8988T (cell line): ENCODE results near the gene SLC16A5.
"Not testable (repeated sequence)": the region's sequence is repeated elsewhere in the genome, so short reads cannot be mapped to it uniquely, and the experiment has no call there.

ENCODE experiments used
- DNase-seq: peaks from one replicate; pipeline ENCODE4 v3.0.0; 2011

SLC16A5 gene

DNA sequence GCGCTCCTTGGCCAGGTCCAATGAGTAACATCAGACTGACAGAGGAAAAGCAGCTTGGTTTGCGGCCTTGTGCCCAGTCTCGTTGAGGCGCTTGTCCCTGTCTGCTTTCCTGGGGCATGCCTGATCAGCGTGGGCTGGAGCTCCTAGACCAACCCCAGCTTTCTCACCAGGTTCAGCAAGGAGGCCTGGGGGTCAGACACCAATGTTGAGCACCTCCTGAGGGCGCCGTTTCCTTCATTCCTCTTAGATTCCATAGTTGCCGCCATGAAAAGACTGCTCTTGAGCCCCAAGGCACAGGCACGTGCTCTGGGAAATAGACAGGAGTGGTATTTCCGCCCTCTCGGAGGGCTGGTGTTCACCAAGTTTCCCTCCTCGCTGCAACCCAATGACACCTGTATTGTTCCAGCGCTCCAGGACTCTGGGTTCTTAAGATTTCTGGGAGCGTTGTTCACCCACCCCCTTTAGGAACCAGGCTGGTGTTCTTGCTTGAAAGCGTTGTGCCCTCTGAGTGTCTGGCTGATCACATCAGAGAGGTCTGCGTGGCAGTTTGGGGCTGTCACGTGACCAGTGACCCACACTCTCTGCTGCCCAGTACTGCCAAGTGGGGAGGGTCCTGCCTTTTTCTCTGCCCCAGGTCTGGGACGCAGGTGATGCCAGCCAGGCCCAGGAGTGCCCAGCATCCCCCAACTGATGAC lies 22.7 kb upstream of the SLC16A5 start:
- DNase-seq = no peak

DNA sequence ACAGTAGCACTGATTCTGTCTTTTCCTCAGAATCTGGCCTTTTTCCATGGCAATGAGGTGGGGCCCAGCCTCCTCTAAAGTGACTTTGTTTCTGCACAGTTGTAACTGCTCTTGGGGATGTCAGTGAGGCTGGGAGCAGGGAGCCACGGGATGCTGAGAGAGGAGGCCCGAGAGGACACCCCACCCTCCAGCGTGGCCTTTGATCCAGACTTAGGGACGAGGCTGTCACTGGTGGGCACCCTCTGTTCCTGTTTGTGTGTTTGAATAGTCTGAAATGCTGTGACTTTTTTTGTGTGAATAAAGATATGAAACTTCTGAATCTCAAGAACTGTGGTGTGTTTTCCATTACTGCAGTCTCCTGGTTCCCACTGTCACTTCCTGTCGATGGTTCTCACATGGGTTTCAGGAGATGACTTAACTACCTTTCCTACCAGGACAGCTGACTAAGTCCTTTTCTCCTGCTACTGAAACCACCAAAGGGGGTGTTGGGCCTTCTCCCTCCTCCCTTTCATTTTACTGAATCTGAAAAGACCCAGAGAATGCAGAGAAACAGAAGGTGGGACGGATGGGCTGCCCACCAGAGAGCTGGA lies 22.1 kb upstream of the SLC16A5 start:
- no peak for DNase-seq

DNA sequence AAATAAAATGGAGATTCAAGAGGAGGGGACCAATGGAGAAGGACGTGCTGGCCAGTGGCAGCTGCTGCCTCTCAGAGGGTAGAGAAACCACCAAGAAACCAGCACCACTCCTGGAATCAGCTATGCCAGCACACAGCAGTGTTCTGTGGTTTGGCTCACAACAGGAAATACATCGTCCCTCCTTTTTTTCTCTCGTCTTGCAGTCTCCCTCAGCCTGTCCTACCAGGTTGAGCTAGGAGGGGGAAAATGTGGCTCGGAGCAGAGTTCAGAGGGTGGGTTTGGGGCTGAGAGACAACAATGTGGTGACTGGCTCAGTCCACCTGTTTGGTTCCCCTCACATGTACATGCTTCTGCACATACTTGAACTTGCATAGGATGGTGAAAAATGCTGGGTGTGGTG lies 19.9 kb upstream of the SLC16A5 start:
- DNase-seq = no peak

DNA sequence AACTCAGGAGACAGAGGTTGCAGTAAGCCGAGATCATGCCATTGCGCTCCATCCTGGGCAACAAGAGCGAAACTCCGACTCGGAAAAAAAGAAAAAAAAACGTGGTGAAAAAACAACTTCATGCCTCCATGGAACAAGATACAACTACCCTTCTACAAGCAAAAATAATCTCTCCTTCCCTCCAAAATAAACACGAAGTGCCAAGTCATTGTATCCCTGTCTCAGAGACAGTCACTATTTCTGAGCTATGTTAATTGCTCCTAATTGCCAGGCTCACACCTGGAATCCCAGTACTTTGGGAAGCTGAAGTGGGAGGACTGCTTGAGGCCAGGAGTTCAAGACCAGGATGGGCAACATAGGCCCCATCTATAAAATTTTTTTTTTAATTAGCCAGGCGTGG lies 19.0 kb upstream of the SLC16A5 start:
- no peak for DNase-seq

DNA sequence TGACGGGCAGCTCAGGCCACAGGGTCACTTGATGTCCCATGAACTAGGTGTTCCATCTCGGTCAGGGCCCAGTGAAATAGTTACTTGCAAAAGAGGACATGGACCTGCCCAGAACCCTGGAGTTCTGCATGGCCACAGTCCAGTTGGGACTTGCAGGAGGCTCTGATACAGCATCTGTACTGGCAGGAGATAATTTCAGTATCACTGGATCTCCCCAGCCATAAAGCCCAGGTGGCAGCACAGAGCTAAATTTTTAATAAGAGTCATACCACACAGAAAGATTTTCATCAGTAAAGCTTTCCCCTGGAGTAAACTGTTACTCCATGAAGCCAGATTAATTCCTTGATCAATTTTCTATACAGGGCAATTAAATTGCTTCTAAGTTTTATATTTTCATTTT lies 18.0 kb upstream of the SLC16A5 start:
- peak; percentile 48 for DNase-seq

DNA sequence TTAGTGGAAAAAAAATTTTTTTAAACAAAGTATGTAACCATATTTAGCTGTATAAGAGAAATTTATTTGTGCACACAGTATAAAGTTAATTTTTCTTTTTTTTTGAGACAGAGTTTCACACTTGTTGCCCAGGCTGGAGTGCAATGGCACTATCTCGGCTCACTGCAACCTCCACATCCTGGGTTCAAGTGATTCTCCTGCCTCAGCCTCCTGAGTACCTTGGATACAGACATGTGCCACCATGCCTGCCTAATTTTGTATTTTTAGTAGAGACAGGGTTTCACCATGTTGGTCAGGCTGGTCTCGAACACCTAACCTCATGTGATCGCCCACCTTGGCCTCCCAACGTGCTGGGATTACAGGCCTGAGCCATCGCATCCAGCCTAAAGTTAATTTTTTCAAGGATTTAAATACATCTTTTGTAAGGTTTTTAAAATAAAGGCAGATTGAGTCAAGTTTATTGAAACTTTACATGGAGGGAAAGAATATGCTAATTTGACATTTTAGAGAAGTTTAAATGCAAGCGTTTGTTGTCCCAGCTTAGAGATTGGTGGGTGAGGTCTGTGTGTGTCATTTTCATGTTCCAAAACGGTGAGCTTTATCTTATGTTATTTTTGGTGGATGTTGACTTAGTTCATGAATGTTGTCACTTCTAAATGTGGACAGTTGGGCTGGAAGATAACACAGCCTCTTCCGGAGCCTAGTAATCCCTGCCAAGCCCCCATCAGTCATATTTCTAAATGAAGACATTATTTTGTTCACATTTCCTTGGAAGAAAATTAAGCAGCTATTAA lies 16.1 kb upstream of the SLC16A5 start:
- DNase-seq = peak; percentile 1

DNA sequence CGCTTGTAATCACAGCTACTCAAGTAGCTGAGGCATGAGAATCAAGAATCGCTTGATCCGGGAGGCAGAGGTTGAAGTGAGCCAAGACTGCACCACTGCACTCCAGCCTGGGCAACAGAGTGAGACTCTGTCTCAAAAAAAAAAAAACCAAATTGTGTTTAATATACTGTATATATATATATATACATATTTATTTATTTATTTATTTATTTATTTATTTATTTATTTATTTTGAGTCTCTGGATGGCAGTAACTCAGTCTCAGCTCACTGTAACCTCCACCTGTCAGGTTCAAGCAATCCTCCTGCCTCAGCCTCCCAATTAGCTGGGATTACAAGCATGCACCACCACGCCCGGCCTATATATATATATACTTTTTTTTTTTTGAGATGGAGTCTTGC lies 14.8 kb upstream of the SLC16A5 start:
- not testable (repeated sequence) for DNase-seq

DNA sequence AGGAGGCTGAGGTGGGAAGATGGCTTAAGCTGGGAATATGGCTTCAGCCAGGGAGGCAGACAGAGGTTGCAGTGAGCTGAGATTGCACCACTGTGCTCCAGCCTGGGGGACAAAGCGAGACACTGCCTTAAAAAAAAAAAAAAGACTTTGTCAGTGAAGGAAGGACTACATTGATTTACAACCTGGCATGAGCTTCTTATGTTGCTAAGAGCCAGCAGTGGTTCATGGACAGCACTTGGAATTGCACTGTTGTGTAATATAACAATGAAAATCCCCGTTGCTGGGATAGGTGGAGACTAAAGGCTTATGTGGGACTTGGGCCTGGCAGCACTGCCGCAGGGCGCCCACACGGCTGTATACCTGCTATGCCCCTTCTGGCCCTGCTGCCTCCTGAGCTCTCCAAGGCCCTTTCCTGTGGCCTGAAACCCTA lies 14.1 kb upstream of the SLC16A5 start:
- no peak for DNase-seq

DNA sequence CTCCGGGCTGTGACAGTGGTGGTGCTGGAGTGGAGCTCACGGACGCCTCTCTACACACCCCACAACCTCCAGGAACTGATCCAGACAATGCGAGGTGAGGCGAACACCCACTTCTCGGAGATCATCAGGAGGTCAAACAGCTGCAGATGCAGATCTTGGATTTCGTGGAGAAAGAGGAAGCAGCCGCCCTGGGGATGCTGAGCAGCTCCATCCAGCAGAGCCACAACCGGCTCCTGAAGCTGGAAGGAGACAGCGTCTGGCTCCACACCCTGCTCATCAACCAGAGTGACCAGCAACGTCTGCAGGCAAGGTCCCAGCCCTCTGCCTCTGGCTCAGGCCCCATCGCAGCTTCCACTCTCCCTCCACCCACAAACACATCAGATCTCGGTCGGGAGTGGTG lies 13.2 kb upstream of the SLC16A5 start:
- no peak for DNase-seq

DNA sequence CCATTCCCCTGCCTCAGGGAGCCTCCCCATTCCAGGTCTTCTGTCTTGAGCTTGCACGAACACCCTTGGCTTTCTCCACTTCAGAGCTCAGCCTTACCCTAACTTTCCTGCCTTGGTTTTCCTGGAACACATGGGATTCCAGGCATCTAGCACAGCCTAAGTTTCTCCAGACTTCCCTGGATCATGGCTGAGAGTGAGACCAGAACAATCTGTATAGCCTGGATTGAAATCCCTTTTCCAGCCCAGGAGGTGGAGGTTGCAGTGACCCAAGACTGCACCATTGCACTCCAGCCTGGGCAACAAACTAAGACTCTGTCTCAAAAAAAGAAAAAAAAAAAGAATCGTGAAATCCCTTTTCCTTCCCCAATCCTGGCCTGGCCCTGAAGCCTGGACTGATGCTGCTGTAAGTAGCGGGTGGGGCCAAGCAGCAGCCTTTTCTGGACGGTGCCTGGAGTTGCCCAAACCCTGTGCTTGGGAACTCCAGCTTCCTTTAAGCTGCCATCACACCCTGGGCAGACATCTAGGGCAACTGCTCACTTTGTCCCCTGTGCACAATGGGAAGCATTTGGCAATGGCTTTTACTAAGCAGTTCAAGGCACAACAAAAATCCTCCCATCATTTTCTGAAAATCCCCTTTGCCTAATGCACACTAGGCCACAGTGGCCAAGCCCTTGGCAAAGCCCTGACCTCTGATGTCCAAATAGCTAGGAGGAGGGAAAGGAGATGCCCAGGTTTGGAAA lies 12.0 kb upstream of the SLC16A5 start:
- DNase-seq = no peak

DNA sequence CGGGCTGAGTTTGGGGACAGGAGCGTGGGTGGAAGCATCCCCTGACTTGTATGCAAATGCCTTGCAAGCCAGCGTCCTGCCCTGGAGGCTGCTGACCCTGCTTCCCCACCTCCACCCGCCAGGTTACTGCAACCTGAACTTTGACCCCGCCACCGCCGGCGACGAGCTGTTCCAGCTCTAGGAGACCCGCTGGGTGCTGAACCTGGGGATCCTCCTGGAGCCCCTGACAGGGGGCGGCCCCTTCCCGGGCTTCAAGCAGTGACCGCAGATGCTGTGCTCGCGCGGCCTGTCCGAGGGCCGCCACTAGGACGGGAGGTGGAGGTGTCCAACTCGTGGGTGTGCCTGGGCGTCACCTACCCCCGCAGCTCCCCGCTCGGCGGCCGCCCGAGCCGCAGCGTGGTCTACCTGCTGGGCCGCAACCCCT lies 10.7 kb upstream of the SLC16A5 start:
- no peak for DNase-seq

DNA sequence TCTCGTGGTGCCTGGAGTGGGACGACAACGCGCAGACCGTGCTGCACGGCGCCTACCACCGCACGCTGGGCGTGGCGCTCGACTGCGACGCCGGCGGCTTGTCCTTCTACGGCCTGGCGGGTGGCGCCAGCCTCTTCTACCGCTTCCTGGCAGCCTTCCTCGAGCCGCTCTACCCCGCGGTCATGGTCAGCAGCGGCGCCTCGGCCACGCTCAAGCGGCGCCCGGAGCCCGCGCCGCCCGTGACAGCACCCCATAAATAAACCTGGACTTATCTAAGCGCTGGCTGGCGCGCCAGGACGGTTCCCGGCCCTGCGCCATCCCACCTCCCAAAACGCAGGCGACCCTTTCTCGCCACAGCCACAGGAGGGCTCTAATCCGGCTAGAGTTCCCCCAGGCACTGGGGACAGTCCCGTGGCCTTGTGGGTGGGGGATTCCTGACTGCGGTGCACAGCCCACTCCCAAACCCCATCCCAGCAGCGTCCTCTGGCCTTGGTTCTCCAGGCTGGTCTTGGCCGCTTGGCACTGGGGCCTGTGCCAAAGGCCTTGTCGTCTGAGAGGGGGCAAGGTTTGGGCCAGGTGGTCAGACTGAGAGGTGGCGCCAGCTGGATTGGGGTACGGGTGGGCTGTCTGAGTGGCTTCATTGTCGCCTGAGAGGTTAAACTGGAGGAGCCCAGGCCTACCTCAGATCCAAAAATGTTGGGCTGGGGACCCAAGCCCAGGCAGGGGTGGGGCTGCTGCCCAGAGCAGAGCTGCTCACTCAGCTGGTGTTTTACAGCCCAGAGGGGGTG lies 10.1 kb upstream of the SLC16A5 start:
- no peak for DNase-seq

DNA sequence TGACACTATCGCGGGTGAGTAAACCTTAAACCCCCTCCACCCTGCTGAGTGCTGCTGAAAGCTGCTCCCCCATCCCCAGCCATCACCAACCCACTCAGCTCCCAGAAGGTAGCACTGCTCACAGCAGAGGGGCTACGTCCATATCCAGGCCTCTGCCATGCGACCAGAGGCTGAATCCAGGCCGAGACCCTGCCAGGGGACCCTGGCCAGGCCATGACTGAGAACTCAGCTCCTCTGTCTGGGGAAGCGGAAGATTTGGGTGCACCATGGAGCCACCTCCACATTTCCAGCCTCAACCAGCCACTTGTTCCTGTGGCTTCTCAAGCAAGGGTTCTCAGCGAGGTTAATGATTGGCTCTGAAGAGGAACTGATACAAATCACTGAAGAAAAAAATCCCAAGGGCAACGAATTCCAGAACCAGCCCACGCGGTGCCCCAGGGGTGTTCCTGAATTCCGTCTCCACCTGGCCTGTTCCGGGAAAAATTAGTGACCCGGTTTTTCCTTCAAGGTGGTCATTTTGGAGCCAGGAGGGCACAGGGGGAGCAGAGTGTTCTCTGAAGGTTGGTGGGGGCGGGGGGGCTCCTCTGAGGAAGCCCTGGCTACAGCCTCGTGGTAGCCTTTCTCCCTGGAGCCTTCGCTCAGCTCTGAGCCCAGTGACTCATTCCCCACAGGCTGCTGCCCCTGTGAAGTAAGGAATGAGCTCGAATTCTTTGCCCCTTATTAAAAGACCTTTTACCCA lies 9.3 kb upstream of the SLC16A5 start:
- DNase-seq = peak; percentile 61

DNA sequence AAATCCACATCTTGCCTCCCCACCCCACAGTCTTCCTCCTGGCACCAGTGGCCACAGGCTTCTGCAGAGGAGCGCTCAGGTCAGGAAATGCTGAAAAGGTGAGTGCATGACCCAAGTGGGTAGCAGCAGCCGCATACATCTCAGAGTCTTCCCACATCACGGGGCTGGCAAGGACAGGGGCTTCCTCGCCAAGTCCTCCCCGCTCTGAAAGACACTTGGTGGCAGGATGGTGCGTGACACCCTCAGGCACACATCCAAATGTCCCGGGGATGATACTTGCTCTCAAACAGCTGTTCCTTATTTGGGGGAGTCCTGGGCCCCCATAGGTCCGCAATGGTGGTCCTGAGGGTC lies 8.8 kb upstream of the SLC16A5 start:
- DNase-seq = no peak

DNA sequence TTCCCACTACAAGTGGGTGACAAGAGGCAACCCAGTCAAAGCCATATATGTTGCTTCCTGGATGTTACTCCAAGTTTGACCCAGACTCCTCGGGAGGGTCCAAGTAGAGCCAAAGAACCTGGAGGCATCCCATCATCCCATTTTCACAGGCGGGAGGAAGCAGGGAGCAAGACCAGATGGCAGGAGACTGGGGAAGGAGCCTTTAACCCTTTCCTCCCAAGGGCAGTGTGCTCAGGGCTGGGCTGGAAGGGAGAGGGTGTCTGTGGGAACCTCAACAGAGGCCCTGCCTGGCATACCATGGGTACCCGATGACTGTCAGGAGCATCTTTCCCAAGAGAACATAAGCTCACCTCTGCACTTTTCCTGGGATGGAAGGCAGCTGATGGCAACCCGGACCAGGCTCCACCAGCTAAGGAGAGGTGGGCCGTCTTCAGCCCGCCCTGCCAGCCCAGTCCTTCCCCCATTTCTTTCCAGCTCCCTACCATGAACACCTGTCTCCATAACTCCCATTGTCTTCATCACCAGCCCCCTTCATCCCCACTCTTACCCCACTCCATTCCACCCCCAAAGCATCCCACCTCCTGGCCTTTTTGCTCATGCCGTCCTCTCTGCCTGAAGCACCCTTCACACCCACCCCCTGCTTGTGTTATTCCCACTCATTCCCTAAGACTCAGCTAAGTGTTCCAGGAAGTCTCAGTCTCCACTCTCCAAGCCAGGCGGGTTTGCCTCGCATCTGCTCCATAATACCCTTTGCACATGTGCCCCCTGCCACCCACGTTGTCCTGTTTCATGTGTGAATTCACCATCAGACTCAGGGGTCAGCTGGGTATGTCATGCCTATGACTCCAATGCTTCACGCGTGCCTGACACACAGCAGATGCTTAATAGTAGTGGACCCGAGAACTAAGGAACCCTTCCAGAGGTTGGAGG lies 5.9 kb upstream of the SLC16A5 start:
- no peak for DNase-seq

DNA sequence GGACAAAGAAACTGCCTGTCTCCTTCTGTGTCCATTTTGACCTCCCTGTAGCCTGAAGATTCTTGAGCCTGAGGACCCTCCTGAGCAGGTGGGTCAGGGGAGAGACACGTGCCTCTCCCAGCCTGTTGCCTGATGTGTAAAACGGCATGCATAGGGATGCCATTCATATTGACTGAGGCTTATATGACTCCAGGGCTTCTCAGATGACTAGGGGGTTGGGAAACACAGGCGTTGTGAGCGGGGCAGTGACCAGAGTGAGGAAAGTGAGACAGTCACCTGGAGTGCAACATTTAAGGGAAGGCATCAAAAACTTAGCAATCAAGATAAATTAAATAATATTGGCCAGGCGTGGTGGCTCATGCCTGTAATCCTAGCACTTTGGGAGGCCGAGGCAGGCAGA lies 5.1 kb upstream of the SLC16A5 start:
- DNase-seq = no peak

DNA sequence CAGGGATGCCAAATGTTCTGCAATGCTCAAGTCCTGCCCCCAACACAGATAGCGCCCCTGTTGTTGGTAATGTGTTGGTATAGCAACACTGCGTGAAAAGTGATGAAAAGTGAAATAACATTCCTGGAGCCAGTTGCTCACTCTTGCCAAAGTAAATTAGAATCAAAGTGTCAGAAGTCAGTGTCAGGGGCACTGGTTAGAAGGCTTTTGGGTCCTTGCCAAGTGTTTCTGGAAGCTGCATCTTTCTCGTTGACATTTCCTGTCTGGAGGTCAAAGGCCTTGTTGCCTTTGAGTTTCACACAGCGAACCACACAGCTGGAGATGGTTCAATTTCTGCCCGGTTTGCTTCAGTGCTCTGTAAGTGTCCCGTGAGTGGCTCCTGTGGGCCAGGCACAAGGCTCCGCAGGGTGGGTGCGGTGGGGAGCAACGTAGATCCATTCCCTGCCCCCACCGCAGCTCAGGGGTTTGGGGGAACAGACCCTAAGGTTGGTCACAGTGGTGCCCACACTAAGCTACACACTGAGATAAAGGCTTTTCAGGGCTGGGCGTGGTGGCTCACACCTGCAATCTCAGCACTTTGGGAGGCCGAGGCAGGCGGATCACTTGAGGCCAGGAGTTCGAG lies 3.6 kb upstream of the SLC16A5 start:
- DNase-seq = no peak

DNA sequence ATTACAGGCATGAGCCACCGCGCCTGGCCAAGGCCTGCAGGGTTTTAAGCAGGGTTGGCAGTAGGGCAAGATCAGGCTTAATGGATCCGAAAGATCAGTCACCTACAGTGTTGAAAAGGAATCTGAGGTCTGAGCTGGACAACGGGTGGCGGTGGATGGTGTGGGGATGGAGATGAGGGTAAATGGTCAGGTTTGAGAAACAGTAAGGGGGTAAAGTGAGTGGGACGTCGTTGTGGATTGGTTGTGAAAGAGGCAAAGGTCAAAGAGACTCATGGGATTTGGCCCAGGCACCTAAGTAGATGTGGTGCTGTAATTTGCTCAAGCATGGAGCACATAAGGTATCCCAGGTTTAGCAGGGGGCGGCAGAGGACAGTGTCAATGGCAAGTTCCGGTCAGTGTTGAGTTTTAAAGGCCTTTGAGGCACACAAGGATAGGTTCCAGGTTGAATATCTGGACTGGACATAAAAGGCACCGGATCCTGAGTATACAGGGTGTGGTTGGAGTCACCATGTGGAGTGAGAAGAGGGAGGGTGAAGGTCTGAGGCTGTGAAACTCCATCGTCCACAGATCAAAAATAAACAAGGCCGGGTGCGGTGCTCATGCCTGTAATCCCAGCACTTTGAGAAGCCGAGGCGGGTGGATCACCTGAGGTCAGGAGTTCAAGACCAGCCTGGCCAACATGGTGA lies 1.1 kb upstream of the SLC16A5 start:
- DNase-seq = no peak

DNA sequence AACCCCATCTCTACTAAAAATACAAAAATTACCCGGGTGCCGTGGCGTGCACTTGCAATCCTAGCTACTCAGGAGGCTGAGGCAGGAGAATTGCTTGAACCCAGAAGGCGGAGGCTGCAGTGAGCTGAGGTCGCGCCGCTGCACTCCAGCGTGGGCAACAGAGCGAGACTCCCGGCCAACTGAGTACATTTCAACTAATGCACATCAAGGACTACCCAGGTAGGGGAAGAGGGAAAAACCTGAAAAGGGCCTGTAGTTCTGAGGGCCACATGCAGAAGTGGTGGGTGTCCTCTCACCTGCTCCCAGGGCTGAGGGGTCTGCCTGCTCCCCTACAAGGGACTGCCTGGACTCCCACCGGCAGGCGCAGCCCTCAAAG lies 584 bp upstream of the SLC16A5 start:
- no peak for DNase-seq
